Glomerular visceral epithelial cell (primary cell): Measurements from ENCODE around the gene LRRC58.
"Not testable (repeated sequence)": the region's sequence is repeated elsewhere in the genome, so short reads cannot be mapped to it uniquely, and the experiment has no call there.

Experiments
- DNase-seq: peaks from one replicate; pipeline ENCODE4 v3.0.0-alpha.2; 2016; ENCODE audit errors: extremely low spot score

Gene LRRC58

GRCh38 chr3:120339362-120339761, 9.8 kb downstream of the LRRC58 start:
- no peak for DNase-seq

GRCh38 chr3:120338517-120338916, 10.6 kb downstream of the LRRC58 start:
- DNase-seq, result no peak

- no peak for DNase-seq
These were observed 16.5 kb downstream of the LRRC58 start for GRCh38 chr3:120332646-120333045.

GRCh38 chr3:120331076-120331475, 18.1 kb downstream of the LRRC58 start:
- no peak for DNase-seq

- no peak for DNase-seq
These were observed 22.4 kb downstream of the LRRC58 start for GRCh38 chr3:120326784-120327183.

GRCh38 chr3:120324190-120324589, 25.0 kb downstream of the LRRC58 start:
- DNase-seq, result peak; percentile 20

GRCh38 chr3:120323761-120324160, 25.4 kb downstream of the LRRC58 start:
- not testable (repeated sequence) for DNase-seq

GRCh38 chr3:120311863-120312794, 37.0 kb downstream of the LRRC58 start:
- DNase-seq, result no peak

- no peak for DNase-seq
These were observed 42.4 kb downstream of the LRRC58 start for GRCh38 chr3:120306519-120307455.

GRCh38 chr3:120304616-120305015, 44.5 kb downstream of the LRRC58 start:
- DNase-seq, result no peak

- DNase-seq, result no peak
These were observed 46.8 kb downstream of the LRRC58 start for GRCh38 chr3:120302361-120302760.

- DNase-seq, result no peak
These were observed 48.2 kb downstream of the LRRC58 start for GRCh38 chr3:120300971-120301370.

- DNase-seq, result no peak
These were observed 49.8 kb downstream of the LRRC58 start for GRCh38 chr3:120299403-120299802.

- no peak for DNase-seq
These were observed 50.2 kb downstream of the LRRC58 start for GRCh38 chr3:120298996-120299395.

- not testable (repeated sequence) for DNase-seq
These were observed 57.6 kb downstream of the LRRC58 start for GRCh38 chr3:120291552-120291951.

- no peak for DNase-seq
These were observed 59.5 kb downstream of the LRRC58 start for GRCh38 chr3:120289636-120290035.

GRCh38 chr3:120286465-120286864, 62.7 kb downstream of the LRRC58 start:
- DNase-seq, result no peak

- DNase-seq, result no peak
These were observed 63.7 kb downstream of the LRRC58 start for GRCh38 chr3:120285508-120285841.

GRCh38 chr3:120284747-120285507, 64.2 kb downstream of the LRRC58 start, which contains the start of gene GPR156:
TSS of gene GPR156 (minus strand) at chr3:120285222. CDS start at chr3:120244098, 41,124 bp downstream.
- no peak for DNase-seq

GRCh38 chr3:120281261-120281660, 67.9 kb downstream of the LRRC58 start:
- no peak for DNase-seq

- no peak for DNase-seq
These were observed 68.6 kb downstream of the LRRC58 start for GRCh38 chr3:120280566-120280965.

- DNase-seq, result no peak
These were observed 69.1 kb downstream of the LRRC58 start for GRCh38 chr3:120280026-120280425.
